Measurements from ENCODE around the gene EHMT1.

- TF ChIP-seq ELF4 (IDR thresholded peaks at IDR 0.05): no peak
- no peak for TF ChIP-seq SUZ12 (IDR thresholded peaks at IDR 0.05)
- TF ChIP-seq CTBP1 (IDR thresholded peaks at IDR 0.05; ENCODE audit: borderline replicate concordance): no peak
- TF ChIP-seq FOXA1 (IDR thresholded peaks at IDR 0.05): no peak
- no peak for TF ChIP-seq SP1 (IDR thresholded peaks at IDR 0.05)
- no peak for TF ChIP-seq PKNOX1 (IDR thresholded peaks at IDR 0.05)
- TF ChIP-seq FOXM1 (IDR thresholded peaks at IDR 0.05; ENCODE audit: borderline replicate concordance): no peak
- no peak for TF ChIP-seq ARNT (IDR thresholded peaks at IDR 0.05)
These were observed 146.7 kb downstream of the EHMT1 start for GRCh38 chr9:137765536-137765935.

Measured in HEK293T (cell line).